Measurements from ENCODE around the gene TMEM156.
"Not testable (repeated sequence)": the region's sequence is repeated elsewhere in the genome, so short reads cannot be mapped to it uniquely, and the experiment has no call there.

TMEM156 gene

GRCh38 chr4:38988353-38988752, 43.9 kb downstream of the TMEM156 start:
- DNase-seq: not testable (repeated sequence)

GRCh38 chr4:38987491-38987890, 44.7 kb downstream of the TMEM156 start:
- no peak for DNase-seq

DNA sequence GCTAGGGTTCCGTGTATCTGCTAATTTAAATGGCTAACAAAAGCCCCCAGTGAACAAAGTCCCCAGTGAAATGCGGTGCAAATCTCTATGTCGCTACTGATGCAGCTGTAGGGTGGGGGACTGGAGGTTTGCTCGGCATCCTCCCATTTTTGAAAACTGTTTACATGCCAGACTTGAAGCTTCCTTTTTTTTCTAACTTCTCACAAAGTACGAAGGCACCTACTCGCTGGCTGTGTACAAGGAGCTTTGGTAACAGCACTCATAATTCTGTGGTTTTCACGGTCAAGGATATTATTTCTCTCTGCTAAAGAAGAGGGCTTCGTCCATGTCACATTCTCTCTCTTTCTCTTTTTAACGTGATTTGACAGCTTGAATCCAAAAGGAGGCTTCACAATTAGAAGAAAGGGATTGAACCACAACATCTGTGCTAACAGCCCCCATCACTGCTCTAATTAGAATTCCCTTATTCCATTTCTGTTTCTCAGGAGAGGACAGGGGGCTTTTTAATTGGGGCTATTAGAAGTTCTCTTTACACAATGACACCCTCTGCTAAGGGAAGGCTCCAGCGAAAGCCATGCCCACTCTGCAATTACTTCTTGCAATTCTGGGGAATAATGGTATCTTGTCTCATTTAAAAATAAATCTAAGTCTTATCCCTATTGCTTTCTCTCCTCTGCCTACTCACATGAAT, 46.7 kb downstream of the TMEM156 start:
- DNase-seq: no peak

- no peak for DNase-seq
These were observed 48.2 kb downstream of the TMEM156 start for GRCh38 chr4:38983787-38984598.

- DNase-seq: no peak
These were observed 48.9 kb downstream of the TMEM156 start for GRCh38 chr4:38983291-38983690.

GRCh38 chr4:38982361-38983095, 49.7 kb downstream of the TMEM156 start:
- DNase-seq: no peak

- DNase-seq: no peak
These were observed 51.1 kb downstream of the TMEM156 start for GRCh38 chr4:38980903-38981676.

- DNase-seq: no peak
These were observed 52.5 kb downstream of the TMEM156 start for GRCh38 chr4:38979511-38980230.

DNA sequence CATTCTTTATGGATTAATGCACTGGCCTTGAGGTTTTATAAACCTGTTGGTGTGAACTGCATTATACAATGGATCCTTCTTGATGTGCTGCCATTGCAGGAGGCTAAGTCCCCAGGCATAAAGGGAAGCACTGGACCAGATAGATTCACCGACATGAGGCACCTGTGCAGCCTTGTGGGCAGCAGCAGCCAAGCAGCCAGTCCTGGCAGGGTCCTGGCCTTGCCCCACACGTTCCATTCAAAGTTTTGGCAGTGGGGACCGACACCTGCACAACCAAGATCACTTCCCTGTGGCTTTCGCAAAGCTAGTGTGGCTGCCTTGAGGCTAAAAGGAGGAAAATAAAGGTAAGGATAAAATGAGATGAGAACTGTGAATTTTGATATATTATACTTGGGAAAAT, 53.1 kb downstream of the TMEM156 start:
- DNase-seq: no peak

GRCh38 chr4:38976308-38976707, 55.9 kb downstream of the TMEM156 start:
- no peak for DNase-seq

DNA sequence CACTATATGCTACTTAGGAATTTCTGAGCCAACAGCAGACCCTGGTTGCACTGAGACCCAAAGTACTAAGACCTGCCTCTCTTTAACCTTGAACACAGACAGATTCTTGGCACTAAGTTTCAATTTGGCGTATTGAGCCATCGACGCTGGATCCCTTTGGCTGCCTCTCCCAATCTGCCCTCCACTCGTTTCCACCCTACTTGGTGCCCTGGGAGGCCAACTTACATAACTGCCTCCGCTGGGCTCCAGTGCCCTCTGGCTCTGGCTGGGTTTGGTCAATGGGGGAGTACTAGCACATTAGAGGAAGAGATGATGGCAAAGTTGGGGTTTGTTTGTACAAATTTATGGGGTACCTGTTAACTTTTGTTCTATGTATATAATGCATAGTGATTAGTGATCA, 63.5 kb downstream of the TMEM156 start:
- no peak for DNase-seq

- DNase-seq: peak; percentile 64
These were observed 64.7 kb downstream of the TMEM156 start for GRCh38 chr4:38967260-38968095.

- DNase-seq: no peak
These were observed 66.3 kb downstream of the TMEM156 start for GRCh38 chr4:38965866-38966265.

- no peak for DNase-seq
These were observed 67.0 kb downstream of the TMEM156 start for GRCh38 chr4:38964942-38965775.

DNA sequence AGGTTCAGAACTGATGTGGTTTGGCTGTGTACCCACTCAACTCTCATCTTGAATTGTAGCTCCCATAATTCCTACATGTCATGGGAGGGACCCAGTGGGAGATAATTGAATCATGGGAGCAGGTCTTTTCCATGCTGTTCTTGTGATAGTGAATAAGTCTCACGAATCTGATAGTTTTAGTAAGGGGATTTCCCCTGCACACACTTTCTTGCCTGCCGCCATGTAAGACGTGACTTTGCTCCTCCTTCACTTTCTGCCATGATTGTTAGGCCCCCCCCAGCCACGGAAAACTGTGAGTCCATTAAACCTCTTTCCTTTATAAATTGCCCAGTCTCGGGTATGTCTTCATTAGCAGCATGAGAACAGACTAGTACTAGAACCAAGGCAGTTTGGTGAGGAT, 73.0 kb downstream of the TMEM156 start:
- DNase-seq: not testable (repeated sequence)

DNA sequence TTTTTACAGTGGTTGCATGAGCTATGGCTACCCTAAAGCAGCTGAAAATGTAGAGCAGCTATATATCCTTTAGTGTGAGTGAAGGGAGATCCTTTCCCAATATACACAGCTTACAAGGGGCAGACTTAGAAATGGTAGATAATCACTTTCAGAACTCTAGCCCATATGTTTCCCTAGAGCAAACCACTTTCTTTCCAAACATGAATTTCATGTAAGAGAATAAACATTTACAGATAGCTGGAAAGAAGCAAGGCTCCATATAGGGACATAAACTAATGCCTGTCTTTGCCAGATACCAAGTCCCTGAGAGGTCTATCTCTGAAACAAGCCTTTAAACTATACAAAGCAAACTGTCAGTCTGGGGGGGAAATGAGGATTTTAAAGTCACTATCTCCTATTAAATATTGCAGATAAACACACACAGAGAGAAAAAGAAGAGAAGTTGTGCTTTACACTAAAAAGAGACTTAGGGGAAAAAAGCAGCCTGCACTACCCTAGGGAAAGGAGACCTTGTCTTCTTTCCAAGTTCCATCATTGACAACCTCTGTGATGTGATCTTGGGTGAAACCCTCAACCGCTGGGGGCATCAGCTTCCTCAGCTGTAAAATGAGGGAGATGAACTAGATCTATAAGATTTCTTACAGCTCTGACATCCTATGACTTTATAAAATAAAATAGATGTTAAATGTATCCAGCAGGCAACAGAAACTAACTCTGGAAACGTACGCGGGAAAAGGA, 73.6 kb downstream of the TMEM156 start:
- no peak for DNase-seq

- no peak for DNase-seq
These were observed 74.3 kb downstream of the TMEM156 start for GRCh38 chr4:38957893-38958292.

GRCh38 chr4:38957261-38957815, 74.9 kb downstream of the TMEM156 start:
- no peak for DNase-seq

DNA sequence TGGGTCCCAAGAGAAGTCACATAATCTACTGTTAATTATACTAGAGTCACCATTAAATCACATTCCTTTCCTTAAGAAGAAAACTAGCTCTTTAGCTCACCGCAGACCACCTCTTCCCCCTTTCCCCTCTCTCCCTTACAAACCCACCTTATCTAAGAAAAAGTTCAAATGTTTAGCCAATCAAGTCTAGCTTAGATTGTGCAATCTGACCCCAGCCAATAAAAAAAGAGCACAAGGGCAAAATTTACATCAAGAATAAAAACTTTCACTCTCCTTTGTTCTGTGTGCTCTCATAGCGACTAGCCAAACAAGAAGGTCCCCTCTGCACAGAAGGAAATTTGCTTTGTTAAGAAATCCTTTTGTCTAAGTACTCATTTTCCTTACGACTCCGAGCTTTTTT, 76.3 kb downstream of the TMEM156 start:
- no peak for DNase-seq

Measured in kidney glomerular epithelial cell (primary cell).